HG02763 (cell line): Measurements from ENCODE around the gene TBC1D4.
A peak's percentile ranks its signal among the peaks of the same experiment; 100 is the strongest.

Experiments
- ATAC-seq: cut with Tn5 transposase; IDR thresholded peaks from one replicate; pipeline ENCODE4 v1.9.1; 2021; ENCODE audit warnings: mild to moderate bottlenecking, moderate library complexity; ENCODE audit not compliant: unreplicated experiment

TBC1D4 gene

DNA sequence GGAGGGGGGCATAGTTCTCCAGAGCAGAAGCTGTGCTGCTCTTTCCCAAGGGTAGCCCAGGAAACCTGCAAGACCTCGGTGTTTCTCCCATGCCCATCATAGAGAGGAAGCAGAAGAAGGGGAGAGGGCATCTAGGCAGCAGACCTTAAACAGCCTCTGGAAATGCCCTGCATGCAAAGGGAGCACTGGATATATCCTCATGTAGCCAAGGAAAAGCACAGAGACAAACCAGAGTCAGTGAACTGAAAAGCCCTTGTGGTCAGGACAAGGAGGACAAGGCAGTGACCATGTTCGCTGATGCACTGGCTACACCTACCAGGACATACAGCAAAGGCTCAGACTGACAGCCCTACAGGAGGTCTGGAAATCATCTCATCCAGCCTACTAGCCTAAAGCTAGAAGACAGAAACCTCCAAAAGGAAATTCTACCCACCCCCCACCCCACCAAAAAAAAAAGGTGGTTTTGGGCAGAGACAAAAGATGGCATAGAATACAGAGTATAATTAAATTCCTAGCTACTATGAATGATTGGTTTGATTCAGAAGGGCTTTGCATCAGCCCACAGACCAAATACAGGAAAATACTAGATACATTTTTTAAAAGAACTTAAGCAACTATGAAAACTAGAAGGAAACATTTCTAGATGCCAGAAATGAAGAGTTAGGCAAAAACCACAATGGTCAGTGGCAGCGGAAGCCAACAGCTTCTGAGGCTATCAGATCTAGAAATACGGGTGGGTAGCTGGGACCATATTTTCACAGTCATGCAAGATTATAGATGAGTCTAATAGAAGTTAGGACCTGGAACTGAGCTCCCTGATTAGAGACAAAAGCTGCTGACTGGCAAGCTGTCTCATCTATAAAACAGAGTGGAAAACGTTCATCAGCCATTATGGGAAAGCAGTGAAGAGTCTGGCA lies 4.4 kb upstream of the TBC1D4 start:
- no peak for ATAC-seq

DNA sequence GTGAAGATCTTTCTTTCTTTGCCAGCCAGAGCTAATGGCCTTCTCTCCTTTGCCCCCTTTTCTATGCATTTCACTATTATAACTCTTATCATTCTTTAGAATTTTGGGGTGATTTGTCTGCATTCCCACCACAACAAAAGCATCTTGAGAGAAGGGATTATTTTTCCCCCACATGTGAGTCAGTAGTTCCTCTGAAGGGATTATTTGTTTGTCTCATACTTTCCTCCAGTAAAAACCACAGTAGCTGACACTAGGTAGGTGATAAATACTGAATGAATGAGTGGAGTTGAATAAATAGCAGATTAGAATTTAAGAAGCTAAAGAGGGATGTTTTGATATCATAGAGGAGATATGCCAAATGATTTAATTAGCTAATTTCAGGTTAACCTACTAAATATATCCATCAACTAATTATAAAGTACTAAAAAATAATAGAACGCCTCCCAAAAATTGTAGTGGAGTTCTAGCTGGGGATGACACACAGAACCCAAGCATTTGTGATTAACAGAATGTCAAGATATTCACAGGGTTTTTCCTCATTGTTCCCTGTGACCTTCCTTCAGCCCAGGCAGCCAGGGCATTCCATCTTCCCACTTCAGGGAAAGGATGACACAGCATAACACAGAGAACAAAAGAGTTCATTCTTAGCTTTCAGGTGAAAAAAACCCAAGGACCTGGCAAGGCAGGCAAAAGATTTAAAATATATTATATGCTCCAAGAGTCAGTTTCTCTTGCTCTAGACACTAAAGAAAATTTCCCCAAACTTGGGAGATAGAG lies 3.5 kb upstream of the TBC1D4 start:
- ATAC-seq: no peak

DNA sequence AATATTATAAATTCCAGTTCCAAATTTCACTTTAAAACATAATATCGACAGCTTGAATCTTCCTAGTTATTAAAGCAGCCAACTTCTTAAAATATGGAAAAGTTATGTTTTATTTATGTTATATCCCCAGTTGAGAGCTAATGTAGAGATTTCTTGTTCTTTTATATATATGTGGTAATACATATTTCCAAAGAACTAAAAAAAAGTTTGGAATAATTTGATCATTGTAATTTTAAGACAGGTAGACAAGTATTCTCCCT lies 781 bp upstream of the TBC1D4 start:
- ATAC-seq: no peak

DNA sequence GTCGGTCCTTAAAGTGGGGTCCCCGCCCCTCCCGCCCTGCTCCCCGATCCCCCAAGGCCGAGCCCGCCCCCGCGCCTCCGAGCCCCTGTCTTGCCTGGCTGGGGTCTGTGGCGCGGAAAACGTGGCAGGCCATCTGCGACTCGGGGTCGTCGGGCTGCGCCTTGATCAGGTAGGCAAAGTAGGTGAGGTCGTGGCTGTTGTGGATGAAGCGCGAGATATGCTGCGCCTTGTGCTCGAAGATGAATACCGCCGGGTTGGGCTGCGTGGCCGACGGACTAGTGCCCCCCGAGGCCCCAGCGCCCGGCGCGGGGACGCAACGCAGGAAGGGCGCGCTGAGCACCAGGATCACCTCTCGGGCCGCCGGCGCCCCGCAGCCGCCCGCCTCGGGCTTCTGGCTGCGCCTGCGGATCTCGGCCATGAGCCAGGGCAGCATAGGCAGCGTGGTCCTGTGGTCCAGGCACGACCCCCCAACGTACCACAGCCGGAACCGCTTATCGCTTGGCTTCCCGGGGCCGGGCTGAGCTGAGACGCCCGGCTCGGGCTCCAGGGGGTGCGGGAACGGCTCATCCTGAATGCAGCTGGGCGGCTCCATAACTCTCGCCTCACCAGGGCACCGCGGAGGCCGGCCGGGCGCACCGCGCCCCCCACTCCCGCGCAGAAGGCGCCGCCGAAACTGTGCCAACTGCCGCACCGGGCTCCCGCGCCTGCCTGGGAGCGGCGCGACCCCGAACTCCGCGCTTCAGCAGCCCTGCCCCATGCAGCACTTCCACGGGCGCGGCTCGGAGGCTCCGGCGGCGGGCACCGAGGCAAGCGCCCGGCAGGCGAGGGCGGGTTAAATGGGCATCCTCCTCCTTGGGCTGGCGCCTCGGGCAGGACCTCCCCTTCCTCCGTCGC lies 546 bp downstream of the TBC1D4 start:
- peak; percentile 26 for ATAC-seq

DNA sequence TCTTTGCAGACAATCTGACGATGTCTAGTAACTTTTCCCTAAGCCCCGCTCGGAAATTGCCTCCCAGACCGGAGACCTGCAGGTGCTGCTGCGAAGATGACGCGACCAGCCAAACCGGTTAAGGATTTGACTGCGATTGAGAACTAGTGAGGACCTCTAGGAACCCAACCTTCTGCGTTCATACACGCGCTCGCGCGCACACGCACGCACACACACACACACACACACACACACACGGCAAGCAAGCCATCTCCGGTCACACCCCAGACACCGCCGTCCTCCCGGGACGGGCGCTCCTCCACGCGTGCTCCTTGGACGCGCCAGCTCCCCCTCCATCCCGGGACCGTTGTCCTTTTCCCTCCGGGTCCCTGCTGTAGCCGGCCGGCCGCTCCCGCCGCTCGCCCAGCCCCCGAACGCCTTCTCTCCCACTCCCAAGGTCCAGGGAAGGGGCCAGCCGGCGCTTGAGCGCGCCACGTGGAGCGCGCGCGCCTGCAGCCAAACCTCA lies 1.2 kb downstream of the TBC1D4 start:
- no peak for ATAC-seq

DNA sequence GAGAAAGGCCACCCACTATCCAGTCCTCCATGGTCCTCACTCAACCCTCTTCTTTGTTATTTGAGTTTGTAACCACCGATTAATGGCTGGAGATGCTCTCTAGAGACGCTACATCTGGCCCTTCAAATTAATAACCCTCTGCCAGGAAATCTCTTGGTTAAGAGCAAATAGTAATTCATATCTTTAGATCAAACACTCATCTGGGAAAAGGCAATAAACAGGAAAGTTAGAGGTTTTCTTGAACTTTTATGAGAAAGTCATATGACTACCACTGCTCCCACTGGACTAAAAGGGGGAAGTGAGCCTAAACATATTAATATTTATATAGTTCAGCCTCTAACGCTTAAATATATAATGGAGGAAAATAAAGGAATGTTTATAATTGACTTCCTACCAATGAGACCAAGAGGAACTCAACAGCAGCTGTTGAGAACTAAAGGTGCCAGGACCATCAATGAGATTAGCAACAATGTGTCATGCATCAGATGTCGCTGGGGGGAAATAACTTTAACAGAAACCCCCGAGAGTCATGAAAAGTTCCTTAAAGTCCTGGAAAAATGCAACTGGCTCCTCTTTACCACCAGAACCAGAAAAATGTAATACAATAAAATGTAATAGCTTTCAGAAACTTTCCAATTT lies 2.7 kb downstream of the TBC1D4 start:
- no peak for ATAC-seq

DNA sequence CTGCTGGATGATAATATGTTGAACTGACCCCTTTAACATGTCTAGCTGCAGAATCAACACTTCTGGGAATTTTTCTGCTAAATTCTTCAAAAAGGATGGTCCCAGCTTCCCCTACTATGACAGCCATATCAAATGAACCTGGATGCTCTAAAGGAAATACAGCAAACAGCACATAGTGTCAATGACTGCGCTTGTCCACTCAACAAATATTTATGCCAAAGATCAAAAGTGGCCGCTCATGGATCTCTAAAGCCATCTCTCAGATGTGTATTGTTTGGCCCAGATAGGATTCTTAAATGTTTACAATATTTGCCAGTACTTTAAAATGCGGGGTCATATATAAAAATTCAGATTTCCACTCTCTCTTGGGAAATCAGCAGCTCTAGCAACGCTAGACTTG lies 3.3 kb downstream of the TBC1D4 start:
- no peak for ATAC-seq

- ATAC-seq: no peak
Observed at GRCh38 chr13:75474956-75475355, 7.0 kb downstream of the TBC1D4 start.

DNA sequence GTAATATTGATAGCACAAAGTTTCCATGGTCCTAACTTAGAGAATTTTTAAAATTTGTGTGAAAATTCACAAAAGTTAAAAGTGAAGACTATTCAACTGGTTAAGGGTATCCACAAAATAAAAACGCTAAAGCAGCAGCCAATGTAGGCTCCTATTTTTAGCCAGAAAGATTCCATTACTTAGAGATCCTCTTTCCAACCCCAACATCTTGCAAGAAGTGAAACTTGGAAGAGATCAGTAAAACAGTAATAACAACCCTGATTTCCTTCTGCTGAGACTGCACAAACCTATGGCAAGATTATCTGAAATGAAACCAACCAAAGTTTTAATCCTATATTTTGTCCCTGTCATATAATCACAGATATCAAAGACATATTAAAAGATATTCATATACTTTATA lies 8.5 kb downstream of the TBC1D4 start:
- no peak for ATAC-seq

GRCh38 chr13:75470676-75471075 lies 11.3 kb downstream of the TBC1D4 start:
- no peak for ATAC-seq

DNA sequence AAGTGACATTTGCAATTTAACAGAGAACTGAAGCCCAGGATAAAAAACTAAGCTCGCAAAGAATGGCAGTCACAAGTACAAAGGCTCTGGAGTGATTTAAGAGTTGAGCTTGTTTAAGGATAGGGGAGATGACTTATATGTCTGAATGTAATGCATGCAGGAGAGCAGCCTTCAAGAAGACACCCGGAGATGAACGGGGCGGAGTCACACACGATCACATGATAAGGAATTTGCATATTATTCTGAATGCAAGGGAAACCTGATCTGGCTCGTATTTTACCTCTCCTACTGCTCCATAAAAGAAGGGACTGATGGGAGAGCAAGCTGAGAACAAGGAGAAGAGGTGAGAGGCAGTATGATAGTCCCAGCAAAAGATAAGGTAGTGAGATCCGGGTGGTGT lies 12.9 kb downstream of the TBC1D4 start:
- ATAC-seq: no peak

- ATAC-seq: no peak
Observed at GRCh38 chr13:75468602-75469001, 13.4 kb downstream of the TBC1D4 start.

- no peak for ATAC-seq
Observed at GRCh38 chr13:75468098-75468497, 13.9 kb downstream of the TBC1D4 start.

DNA sequence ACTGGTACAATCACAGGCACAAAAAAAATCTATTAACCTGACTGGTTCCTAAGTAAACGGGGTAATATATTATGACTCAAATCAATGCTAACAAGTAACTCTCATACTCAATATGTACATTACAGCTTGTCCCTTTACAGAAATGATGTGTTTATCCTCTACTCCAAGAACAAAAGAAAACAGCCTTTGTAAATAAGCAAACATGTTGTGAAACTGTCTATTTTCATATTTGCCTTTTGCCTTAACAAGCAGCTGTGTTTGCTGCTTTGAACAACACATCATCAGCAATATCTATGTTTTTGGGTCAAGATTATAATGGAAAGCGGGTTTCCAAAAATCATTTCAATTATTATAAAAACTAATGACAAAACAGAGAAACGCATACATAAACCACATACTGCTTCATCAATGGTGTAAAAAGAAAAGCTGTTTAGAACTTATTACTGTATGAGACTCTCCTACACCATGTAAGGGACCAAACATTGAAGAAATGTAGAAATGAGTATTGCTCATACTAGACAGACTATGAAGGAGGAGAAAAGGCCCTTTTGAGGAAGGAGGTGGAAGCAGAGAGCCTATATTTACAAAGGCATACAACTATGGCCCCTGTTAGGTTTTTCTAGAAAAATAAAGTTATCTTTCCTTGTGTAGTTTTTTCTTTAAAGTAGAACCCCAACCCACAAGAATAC lies 14.8 kb downstream of the TBC1D4 start:
- ATAC-seq: no peak

GRCh38 chr13:75465236-75465635 lies 16.7 kb downstream of the TBC1D4 start:
- ATAC-seq: no peak

DNA sequence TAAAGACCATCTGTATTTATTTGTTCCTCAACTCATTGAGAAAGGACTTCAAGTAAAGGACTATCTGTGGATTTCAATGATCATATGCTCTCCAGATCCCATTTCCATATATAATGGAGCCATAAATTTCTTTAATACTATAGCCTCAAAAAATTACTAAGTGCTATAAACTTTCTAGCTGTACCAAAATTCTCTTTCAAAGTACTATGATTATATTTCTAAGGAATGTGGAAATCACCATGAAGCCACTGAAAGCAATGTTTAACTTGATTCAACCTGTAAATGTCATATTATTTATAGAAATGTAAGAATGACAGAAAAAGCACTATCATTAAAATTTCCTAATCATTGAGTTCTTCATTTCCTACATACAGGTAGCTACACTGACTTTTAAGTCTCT lies 20.7 kb downstream of the TBC1D4 start:
- ATAC-seq: no peak

DNA sequence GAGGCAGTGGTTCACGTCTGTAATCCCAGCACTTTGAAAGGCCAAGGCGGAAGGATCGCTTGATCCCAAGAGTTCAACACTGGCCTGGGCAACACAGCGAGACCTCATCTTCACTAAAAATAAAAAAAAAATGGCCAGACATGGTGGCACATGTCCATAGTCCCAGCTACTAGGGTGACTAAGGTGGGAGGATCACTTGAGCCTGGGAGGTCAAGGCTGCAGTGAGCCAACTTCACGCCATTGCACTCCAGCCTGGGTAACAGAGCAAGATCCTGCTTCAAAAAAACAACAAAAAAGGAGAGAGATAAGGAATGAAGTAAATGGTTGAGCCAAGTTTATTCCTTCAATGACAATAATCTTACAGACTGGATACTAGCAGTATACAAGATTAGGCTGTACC lies 21.3 kb downstream of the TBC1D4 start:
- no peak for ATAC-seq

DNA sequence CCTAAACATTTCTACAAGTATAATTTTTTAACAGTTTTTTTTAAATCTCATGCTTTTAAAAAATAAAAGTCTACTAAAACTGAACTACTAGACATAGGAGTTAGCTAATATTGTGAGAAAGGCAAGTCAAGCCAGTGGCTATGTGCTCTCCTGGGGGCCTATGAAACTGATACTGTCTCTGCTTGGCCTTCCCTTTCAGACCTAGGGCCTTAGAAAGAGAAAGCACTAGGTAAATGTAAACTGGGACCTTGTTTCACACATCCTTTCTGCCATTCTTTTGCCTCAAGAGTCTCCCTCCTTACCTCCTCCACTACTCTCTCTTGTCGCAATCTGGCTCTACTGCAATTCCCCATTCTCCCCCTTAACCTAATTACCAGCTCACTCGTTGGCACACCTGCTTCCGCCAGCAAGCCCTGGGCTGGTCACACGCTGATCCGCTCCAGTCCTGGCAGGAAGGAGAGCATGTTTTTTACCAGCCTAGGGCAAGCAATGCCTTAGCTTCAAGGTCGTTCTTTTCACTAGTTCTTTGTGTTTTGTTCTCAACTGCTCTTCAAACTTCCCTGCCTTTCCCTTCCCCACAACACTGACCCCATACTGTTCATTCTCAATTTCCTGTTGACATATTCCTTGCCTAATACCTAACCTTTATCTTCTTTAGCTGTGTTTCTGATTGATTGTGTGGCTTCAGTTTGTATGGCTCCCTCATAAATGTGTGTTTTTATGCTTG lies 23.1 kb downstream of the TBC1D4 start:
- peak; percentile 99 for ATAC-seq

DNA sequence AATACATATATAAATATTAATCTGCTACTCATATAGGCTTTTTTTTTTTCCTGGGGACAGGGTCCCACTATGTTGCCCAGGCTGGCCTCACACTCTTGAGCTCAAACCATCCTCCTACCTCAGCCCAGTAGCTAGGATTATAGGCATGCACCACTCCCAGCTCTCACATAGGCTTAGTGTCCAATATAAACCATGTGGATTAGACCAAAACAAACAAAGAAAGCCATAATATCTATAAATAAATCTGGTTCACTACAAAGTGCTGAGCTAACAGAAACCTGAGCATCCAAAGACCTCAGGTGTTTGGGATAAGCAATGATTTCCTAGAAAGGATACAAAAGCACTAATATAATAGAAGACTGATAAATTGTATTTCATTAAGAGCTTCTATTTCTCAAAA lies 26.0 kb downstream of the TBC1D4 start:
- ATAC-seq: no peak

DNA sequence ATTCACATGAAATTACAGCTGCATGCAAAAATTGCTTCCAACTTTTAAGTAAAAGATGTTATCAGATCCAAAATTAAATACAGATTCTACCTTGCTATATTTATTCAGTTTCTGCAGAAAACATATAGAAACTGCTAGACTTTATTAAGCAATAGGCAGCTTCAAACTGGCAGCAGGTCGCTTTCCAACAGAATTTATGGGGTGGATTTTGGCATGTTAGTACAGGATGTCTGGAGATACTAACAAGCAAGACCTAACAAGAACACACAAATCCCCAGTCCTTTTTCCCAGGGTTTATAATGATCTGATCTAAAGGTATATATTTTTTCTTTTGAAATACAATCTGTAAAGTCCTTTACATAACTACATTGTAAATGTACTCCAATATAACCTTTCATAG lies 27.5 kb downstream of the TBC1D4 start:
- no peak for ATAC-seq
